Fibroblast of lung (primary cell): ENCODE measurements around the gene RS1. TPM values are rescaled to one million over a fixed set of nuclear protein-coding genes. Genes with fewer than 3 reads are reported as not detected.

Experiments
- DNase-seq, 2 donors: peaks; one replicate each; pipeline versions ENCODE4 v3.0.0 to v3.0.0-alpha.2; 2010; ENCODE audit warnings: low read depth in 2 of 2
- H2AFZ ChIP-seq: 2 replicates; pipeline ENCODE4 v1.5.1; 2012; ENCODE audit warnings: low read length, control low read depth, inconsistent platforms
- H3K27ac ChIP-seq: 2 replicates; pipeline ENCODE4 v1.5.1; 2011; ENCODE audit warnings: low read length, control low read depth; ENCODE audit not compliant: insufficient read depth
- H3K27me3 ChIP-seq: 2 replicates; pipeline ENCODE4 v1.5.1; 2011; ENCODE audit warnings: mild to moderate bottlenecking, low read length; ENCODE audit not compliant: control insufficient read depth, insufficient read depth
- H3K36me3 ChIP-seq: 2 replicates; pipeline ENCODE4 v1.5.1; 2011; ENCODE audit warnings: low read length; ENCODE audit not compliant: control insufficient read depth, insufficient read depth
- H3K4me1 ChIP-seq: 2 replicates; pipeline ENCODE4 v1.5.1; 2011; ENCODE audit warnings: low read length; ENCODE audit not compliant: control insufficient read depth, insufficient read depth; ENCODE audit errors: extremely low read depth
- H3K4me2 ChIP-seq: 2 replicates; pipeline ENCODE4 v1.5.1; 2011; ENCODE audit warnings: low read length, control low read depth; ENCODE audit not compliant: insufficient read depth; ENCODE audit errors: extremely low read depth
- H3K4me3 ChIP-seq, 4 experiments: fragments of 200-600 bp in 1 of 4; sonication (generic) in 1 of 4; replicated peaks in 1 of 4; 2 replicates each; pipeline ENCODE4 v1.5.1; 2011 to 2016; ENCODE audit warnings: low read length in 4 of 4, low read depth in 3 of 4, mild to moderate bottlenecking in 3 of 4, control low read depth in 2 of 4, inconsistent platforms in 1 of 4, mixed read lengths in 1 of 4; ENCODE audit not compliant: insufficient read depth in 1 of 4; ENCODE audit errors: control extremely low read depth in 1 of 4
- H3K79me2 ChIP-seq: 2 replicates; pipeline ENCODE4 v1.5.1; 2012; ENCODE audit warnings: mild to moderate bottlenecking, low read length, inconsistent platforms; ENCODE audit not compliant: control insufficient read depth, insufficient read depth
- H3K9ac ChIP-seq: 2 replicates; pipeline ENCODE4 v1.5.1; 2011; ENCODE audit warnings: mild to moderate bottlenecking, low read length, control low read depth; ENCODE audit not compliant: insufficient read depth
- H3K9me3 ChIP-seq: 2 replicates; pipeline ENCODE4 v1.5.1; 2012; ENCODE audit warnings: low read depth, low read length; ENCODE audit not compliant: control insufficient read depth, insufficient read depth
- H4K20me1 ChIP-seq: 2 replicates; pipeline ENCODE4 v1.5.1; 2011; ENCODE audit warnings: low read length; ENCODE audit not compliant: control insufficient read depth, insufficient read depth; ENCODE audit errors: extremely low read depth
- EZH2 ChIP-seq: IDR thresholded peaks from 2 replicates; pipeline ENCODE4 v1.5.1; 2012; ENCODE audit warnings: low read length, control low read depth, mild to moderate bottlenecking; ENCODE audit errors: missing control alignments
- polyA plus RNA-seq, 2 donors: library from polyadenylated mRNA; depleted of rRNA in 1 of 2; stranded (reverse) in 1 of 2; unstranded in 1 of 2; fragments of >200 nt; gene quantifications; 2 replicates each; pipeline ENCODE4 v1.2.1, GENCODE V29; 2011 to 2012; ENCODE audit warnings: missing spikeins in 1 of 2
- total RNA-seq: library from RNA; depleted of rRNA; stranded (reverse); fragments of >200 nt; gene quantifications from 2 replicates; pipeline ENCODE4 v1.2.1, GENCODE V29; 2014
- TF ChIP-seq, protein P1 (sequence below), 2 donors: IDR thresholded peaks in 1 of 2; conservative IDR thresholded peaks in 1 of 2; 1 replicate in 1 of 2; 2 replicates in 1 of 2; pipeline ENCODE4 v1.5.1; 2011 to 2012; ENCODE audit warnings: low read length in 2 of 2, control low read depth in 1 of 2, inconsistent platforms in 1 of 2, low read depth in 1 of 2, mild to moderate bottlenecking in 1 of 2

RS1 gene
- total and polyA plus RNA-seq, 2 donors (not counting 1 experiment from before 2014, with no cell fraction given) = not detected

DNA sequence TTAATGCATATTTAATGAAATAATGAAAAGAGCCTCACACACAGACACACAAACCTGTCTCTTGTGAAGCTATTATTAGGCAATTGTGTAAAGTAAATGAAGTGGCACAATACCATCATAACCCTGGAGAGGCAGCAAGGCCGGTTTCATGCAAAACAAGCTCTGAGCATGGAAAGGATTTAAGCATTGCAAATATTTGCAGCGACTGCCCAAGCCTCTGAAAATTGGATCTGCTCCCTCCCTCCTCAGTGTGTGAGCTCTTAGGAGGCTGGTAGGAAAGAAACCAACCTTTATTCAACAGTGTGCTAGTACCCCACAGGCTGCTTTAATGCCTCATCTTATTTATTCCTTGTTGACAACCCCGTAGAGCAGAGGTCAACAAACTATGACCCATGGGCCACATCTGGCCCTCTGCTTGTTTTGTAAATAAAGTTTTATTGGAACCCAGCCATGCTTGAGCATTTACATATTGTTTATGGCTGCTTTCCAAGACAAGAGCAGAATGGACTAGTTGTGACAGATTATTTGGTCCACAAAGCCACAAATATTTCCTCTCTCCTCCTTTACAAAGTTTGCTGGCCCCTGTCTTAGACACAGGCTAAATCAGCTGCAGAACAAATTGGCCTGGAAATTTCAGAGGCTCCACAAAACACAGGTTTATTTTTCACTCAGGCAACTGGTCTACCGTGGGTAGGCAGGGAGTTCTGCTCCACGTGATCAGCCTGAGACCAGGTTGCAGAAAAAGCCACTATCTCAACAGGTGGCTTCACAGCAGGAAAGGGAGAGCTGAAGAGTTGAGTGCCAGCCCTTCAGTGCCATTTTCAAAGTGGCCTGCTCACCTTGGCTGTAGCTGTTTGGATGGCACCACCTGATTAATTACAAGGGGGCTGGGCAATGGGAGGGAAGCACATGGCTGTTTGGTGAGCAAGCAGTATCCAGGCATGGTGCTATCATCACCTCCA is 16.8 kb downstream of the RS1 start:
- Histone ChIP-seq H3K27ac (no peak overlapping the region), H2AFZ (no peak overlapping the region), H3K36me3 (no peaks in the 10 kb centered on the region), H3K79me2 (no peaks in the 10 kb centered on the region), H3K27me3 (no peaks in the 10 kb centered on the region), H4K20me1 (no peaks in the 10 kb centered on the region), H3K4me2 (no peak overlapping the region), H3K4me3 (no peak overlapping the region), H3K4me1 (no peaks in the 10 kb centered on the region), H3K9ac (no peak overlapping the region), H3K9me3 (no peaks in the 10 kb centered on the region)
- DNase-seq = peak; percentile 38
- no peak for TF ChIP-seq EZH2
- TF ChIP-seq, protein P1, sequence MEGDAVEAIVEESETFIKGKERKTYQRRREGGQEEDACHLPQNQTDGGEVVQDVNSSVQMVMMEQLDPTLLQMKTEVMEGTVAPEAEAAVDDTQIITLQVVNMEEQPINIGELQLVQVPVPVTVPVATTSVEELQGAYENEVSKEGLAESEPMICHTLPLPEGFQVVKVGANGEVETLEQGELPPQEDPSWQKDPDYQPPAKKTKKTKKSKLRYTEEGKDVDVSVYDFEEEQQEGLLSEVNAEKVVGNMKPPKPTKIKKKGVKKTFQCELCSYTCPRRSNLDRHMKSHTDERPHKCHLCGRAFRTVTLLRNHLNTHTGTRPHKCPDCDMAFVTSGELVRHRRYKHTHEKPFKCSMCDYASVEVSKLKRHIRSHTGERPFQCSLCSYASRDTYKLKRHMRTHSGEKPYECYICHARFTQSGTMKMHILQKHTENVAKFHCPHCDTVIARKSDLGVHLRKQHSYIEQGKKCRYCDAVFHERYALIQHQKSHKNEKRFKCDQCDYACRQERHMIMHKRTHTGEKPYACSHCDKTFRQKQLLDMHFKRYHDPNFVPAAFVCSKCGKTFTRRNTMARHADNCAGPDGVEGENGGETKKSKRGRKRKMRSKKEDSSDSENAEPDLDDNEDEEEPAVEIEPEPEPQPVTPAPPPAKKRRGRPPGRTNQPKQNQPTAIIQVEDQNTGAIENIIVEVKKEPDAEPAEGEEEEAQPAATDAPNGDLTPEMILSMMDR (conservative IDR thresholded peaks at IDR 0.05 in 1 of 2, IDR thresholded peaks at IDR 0.05 in 1 of 2; ENCODE audit: low read depth in 1 of 2, low read length in 2 of 2) = no peak

DNA sequence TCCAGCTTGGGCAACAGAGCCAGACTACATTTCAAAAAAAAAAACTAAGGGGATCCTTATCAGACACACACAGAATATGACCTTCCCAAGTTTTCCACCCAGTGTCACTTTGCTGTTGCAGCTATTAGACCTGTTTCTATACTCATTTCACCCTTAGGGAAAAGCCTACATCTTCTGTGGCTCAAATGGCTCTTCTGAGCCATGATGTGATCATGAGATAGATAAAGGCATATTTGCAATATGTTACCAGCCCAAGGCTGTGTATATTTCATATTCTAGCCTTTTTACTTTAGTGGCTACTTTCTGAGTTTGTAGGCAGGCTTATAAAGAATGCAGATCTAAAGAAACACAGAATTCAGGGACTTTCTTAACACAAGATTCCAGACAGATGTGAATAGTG is 19.3 kb downstream of the RS1 start:
- TF ChIP-seq, protein P1 (conservative IDR thresholded peaks at IDR 0.05 in 1 of 2, IDR thresholded peaks at IDR 0.05 in 1 of 2; ENCODE audit: low read depth in 1 of 2, low read length in 2 of 2) = no peak
- TF ChIP-seq EZH2 = no peak

DNA sequence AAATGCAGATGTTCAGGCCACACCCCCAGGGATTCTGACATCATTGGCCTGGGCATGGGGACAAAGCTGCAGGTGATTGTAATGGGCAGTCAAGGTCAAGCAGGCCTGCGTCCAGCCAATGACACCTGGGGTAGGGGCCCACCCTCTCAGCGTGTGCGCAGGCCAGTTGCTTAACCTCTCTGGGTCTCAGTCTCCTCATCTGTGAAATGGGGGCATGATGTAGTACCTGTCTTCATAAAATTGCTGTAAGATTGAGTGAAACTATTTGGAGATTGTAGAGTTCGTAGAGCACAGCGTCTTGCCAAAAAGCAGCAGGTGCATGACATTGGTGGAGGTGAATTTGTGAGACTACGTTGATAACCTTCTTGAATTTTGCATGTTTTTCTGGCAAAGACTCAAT is 21.2 kb downstream of the RS1 start:
- Histone ChIP-seq H3K27ac (no peak overlapping the region), H2AFZ (no peak overlapping the region), H4K20me1 (no peaks in the 10 kb centered on the region), H3K4me2 (no peak overlapping the region), H3K4me1 (no peaks in the 10 kb centered on the region), H3K9me3 (no peaks in the 10 kb centered on the region), H3K9ac (no peak overlapping the region), H3K27me3 (no peaks in the 10 kb centered on the region), H3K4me3 (no peak overlapping the region), H3K79me2 (no peaks in the 10 kb centered on the region), H3K36me3 (no peaks in the 10 kb centered on the region)
- DNase-seq = no peak
- TF ChIP-seq, protein P1 (conservative IDR thresholded peaks at IDR 0.05 in 1 of 2, IDR thresholded peaks at IDR 0.05 in 1 of 2; ENCODE audit: low read depth in 1 of 2, low read length in 2 of 2) = no peak
- TF ChIP-seq EZH2 = no peak

More for the DNA sequence above, 19.3 kb downstream of the RS1 start:
- no peak for DNase-seq
- Histone ChIP-seq H3K36me3 (no peaks in the 10 kb centered on the region), H3K4me1 (no peaks in the 10 kb centered on the region), H4K20me1 (no peaks in the 10 kb centered on the region), H2AFZ (no peak overlapping the region), H3K9ac (no peak overlapping the region), H3K4me3 (no peak overlapping the region), H3K79me2 (no peaks in the 10 kb centered on the region), H3K9me3 (no peaks in the 10 kb centered on the region), H3K27ac (no peak overlapping the region), H3K4me2 (no peak overlapping the region), H3K27me3 (no peaks in the 10 kb centered on the region)
